NCI-H82 (cell line): Measurements from ENCODE around the gene CNKSR3.
A peak's percentile ranks its signal among the peaks of the same experiment; 100 is the strongest.

Experiments
- DNase-seq: peaks from one replicate; lab custom pipeline; 2025; lab: John Stamatoyannopoulos, UW

CNKSR3 gene

DNA sequence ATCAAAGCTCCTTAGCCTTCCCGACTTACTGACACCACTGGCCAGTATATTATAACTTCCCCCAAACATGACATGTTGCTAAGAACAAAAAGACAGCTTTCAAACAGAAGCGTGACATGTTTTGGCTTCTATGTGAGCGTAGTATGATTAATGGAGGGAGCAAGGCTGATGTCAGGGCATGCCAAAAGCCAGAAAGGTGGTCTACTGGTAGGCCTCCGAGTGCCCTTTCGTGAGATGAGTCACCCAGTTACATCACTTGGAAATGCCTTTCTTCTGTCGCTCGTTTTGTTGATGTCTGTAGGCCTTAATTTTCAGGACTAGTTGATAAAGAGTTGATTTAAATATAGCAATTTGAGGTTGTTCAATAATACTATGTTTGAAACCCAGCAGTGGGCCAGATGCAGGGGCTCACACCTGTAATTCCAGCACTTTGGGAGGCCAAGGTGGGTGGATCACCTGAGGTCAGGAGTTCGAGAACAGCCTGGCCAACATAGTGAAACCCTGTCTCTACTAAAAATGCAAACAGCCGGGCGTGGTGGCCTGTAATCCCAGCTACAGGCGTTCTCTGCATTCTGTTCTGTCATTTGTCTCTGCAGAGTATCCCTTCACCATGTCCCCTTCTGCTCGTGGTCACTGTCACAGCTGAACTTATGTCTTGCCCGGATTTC lies 53.3 kb downstream of the CNKSR3 start:
- no peak for DNase-seq

DNA sequence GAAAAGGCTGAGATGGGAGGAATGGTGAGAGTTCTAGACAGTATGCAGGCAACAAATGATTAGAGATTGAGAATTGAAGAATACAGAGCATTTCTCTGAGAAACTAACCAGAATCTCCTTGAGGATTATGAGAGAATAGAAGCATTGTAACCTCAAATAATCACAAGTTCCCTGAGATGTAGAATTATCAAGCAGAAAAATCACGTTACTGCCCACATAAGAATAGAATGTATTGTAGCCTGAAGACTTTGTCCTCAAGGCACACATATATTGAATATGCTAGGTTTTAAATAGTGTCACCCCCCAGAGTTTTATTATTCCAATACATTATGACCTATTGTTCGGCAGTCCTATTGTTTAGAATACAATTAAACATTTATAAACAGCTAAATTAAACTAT lies 57.2 kb downstream of the CNKSR3 start:
- no peak for DNase-seq

DNA sequence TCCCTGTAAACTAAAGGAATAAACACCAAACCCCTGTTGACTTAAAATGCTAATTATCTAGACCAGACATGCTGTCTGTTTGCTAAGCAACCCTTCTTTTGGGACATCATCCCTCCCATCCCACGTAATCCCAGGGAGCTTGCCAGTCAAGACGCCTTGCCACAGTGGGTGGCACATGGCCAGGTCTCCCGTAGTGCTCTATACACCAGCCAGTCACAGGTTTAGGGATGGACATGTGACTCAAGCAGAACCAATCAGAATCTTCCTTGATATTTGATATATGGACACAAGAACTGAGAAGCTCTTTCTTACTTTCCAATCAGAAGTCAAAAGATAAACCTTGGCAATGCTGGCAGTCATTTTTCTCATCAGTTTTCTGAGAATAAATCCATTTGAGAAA lies 60.0 kb downstream of the CNKSR3 start:
- DNase-seq, result no peak

DNA sequence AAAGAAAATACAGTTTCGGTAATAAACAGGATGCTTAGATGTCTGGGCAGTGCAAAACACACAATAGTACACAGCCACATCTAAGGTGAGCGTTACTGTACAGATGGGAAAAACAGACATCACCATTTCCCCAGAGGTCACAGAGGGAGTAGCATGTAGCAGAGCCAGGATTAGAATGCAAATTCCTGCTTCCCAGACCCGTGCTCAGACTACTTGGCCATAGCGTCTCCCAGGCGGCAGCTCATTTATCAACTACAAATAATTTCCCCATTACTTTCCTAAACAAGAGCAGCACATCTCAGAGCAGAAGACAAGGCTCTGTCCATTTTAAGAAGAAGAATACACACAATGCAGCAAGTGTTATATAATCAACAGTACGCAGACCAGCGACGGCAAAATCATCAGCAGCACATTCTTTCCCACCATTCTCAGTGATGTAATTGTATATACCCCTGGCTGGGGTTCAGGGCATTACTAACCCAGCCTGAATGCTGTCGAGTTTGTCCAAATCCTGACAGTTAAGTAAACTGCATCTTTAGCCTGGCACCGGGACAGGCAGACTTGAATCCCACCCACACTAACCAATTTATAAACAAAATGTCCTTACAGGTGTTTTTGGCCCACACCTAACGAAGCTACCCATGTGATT lies 61.9 kb downstream of the CNKSR3 start:
- peak; percentile 75 for DNase-seq

DNA sequence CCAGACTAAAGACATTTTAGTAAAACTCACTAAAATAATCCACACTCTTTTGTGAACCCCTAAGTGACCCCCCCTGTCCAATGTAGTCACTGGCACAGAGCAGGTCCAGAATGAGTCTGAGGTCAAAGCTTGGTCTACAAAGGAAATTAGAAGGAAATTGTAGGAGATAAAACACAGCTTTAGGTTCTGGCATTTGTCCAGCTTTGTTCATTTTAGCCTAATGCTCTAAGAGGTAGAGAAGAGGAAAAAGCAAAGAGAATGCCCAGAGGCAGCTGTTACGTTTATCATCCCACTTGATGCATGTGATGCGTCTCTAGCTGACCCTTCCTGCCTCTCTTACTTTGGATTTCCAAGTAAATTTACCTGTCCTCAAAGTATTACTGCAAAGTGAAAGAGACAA lies 62.5 kb downstream of the CNKSR3 start:
- peak; percentile 54 for DNase-seq

DNA sequence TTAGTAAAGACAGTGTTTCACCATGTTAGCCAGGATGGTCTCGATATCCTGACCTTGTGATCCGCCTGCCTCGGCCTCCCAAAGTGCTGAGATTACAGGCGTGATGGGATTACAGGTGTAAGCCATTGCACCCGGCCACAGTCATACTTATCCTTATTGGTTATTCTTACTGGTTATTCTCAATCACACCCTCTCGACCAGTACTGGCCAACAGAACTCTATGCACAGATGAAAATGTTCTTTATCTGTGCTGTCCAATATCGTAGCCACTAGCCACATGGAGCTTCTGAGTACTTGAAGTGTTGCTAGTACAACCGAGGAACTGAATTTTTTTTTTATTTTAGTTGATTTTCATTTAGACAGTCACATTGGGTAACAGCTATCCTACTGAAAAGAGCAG lies 63.5 kb downstream of the CNKSR3 start:
- DNase-seq, result no peak

DNA sequence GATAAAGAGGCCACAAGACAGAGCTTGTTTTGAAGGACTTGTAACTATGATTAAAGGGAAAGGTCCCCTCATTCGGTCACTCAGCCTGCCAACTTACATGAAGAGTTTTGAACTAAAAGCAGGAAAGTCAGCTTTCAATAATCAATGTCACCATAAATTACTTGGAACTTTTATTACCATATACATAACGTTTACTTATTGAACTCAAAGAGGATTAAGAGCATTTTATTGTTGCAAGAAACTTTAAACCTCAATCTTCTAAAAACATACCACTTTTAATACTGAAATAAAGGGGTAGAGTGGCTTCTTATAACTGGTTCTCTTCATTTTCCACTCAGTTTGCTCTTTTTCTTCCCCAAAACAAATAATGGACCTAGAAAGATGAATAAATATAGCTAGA lies 65.1 kb downstream of the CNKSR3 start:
- DNase-seq, result no peak

DNA sequence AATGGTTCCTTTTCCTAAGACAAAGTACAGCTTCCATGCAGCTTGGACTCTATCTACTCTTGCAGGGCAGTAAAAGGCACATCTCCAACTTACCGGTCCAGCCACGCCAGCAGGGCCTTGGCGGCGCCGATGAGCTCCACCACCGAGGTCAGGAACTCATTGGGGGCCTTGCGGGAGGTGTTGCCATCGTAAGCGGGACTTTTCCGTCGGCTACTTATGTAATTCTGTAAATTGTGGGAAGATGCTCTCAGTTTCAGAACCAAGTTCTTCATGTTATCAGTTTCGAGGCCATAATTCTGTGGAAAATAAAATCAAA lies 68.5 kb downstream of the CNKSR3 start:
- no peak for DNase-seq

DNA sequence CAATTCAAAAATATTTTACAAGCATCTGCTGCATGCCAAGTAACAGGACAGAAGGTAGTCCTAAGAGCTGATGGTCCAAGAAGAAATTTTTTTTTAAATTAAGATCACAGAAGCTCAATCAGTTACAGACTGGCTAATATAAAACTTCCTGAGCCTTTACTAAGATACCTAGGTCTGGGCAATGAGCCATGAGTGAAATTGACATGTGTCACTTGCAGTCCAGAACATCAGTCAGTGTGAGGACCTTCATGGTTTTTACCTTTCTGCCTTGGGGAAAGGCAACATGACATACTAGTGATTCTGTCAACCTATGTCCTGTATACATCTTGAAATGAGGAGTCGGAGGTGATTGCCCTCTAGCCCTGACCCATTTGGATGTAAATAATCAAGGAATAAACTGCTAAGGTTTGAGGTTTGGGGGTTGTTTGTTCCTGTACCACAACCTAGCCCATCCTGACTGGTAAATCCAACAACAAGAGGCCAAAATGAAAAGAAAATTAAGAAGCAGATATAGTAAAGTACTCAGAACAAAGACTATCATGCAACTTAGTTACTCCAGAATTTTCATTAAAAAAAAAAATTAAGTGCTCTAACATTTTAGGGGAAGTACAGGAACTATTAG lies 70.0 kb downstream of the CNKSR3 start:
- no peak for DNase-seq

DNA sequence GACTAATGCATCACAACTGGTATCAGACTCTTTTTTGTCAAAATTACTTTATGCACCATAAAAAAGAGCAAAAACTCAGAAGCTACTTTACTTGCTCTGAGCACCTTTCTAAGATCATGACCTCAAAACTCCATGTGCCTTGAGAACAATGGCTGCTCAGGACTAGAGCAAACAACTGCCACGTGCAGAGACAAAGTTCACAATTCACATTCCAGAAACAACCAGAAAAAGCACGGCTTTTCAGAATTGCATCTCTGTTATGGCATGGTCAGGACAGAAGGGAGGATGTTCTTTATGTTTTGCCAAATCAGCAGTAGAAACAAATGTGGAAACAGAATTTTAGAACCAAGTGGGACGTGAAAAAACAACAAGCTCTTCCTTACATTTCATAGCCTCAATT lies 70.5 kb downstream of the CNKSR3 start:
- no peak for DNase-seq

DNA sequence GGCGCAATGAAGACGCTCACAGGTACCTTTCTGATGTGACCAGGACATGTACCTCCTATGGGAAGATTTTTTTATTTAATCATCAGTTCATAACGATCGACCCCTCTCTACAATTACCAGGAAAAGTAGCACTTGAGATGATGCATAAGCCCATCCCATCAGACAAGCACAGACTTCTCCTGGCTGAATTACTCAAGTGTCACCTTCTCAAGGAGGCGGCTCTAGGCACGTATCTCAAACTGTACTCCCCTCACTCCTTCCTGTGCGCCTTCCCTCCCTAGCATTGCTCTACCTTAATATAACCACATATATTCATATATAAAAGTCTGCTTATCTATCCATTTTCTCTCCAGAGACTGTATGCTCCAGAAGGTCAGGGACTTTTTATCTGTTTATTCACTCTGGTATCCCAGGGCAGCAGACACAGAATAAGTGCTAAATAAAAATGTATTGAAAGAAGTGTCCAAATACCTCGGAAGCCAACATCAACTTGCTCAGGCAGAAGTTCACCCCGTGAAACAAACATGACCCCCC lies 71.5 kb downstream of the CNKSR3 start:
- no peak for DNase-seq

DNA sequence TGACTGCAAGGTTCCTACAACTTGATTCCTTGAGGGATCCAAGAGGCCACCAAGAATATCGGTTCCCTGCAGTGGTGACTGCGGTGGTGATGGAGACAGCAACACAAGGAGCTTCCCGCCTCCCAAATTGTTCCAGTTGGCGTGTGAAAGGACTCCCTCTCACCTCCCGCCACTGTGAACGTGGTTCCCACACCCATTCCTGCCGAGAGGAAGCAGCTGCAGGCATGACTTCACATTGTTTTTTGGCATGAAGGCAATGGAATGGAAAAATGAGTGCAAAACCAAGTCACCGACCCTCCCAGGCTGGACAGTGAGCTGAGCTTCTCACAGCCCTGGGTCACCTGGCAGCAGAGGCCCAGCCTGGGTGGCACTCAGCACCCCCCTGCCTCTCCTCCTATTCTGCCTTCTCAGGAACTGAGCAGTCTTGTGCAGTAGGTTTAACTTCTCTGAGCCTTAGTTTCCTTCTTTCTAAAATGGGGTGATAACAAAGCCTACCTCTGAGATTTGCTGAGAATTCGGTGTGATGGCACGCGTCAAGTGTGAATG lies 75.0 kb downstream of the CNKSR3 start:
- no peak for DNase-seq

DNA sequence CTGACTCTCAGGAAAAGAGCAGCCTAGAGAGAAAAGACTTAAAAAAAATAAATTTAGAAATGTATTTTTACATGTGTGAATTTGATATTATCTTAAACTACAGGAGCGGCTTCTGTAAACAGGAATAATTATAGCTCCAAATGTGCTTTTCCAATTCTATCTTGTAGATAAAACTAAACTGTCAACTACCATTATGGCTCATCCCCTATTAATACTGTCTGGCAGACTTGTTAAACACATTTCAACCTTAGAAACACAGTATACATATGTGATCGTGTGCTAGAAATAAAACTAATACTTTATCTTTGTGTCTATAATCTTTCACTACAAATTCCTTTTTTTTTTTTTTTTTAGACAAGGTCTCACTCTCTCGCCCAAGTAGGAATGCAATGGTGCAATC lies 75.8 kb downstream of the CNKSR3 start:
- DNase-seq, result no peak

DNA sequence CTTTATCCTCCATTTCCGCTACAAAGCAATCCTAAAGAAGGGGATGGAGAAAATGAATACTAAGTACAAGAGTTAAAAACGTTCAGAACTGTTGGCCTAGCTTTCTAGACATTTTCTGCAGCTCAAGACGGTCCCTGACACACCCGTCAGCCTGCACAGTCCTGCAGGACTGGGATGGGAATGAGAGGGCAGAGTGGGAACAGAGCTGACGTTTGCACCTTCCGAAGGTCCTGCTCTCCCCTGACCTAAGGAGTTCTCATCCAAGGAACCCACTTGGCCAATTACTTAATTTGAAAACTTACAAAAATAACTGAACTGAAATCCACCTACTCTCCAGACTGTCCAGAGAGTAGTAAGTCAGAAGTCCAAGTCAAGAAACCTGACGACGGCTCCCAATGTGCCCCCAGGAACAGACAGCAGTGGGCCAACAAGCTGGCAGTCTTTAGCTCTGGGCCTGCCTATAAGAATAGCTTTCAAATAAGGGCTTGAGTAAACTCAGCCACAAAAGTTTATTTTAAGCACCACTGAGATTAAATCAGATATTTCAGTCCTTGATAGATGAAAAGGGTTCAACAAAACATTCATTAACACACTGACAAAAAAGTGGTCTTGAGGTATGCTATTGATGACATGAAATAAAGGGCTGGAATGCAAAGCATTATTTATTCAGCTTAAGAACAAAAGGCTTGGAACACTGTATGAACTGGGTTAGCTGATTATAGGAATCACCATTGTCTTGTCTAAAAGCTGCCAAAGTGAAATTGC lies 76.8 kb downstream of the CNKSR3 start:
- no peak for DNase-seq

DNA sequence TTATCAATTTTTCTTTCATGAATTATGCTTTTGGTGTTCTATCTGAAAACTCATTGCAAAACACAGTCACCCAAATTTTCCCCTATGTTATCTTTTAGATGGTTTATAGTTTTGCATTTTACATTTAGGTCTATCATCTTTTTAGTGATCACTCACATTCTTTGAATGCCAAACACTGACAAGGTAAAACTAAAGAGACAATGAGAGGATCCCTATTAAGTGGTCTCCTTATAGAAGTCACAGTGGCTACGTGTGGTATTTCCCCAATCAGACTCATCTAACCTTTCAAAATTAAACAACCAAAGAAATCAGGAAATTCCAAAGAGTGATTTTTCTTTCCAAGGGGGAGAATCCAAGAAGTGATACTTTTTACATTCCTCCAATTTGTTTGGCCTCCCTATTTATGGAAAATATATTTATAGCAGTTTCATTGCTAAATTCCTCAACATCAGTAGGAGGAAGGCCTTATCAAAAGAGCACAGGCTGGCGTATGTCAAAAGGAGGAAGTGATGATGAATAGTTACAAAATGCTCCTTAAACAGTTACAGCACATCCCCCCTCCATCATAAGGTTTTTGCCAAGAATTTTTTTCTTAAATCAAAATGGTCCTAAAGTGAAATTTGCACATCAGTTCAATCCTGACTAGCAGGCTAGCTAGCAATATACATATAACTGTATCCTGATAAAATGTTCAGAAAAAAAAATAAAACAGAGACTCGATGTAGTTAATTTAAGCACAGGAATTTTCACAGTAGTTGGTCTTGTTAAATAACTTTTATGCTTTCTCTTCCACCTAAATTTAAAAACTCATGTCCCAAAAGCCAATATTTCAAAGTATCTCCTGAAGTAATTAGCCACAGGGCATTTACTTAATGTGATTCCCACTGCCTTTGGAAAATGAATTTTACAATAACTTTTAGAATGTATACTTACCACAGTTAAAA lies 77.7 kb downstream of the CNKSR3 start:
- DNase-seq, result no peak

DNA sequence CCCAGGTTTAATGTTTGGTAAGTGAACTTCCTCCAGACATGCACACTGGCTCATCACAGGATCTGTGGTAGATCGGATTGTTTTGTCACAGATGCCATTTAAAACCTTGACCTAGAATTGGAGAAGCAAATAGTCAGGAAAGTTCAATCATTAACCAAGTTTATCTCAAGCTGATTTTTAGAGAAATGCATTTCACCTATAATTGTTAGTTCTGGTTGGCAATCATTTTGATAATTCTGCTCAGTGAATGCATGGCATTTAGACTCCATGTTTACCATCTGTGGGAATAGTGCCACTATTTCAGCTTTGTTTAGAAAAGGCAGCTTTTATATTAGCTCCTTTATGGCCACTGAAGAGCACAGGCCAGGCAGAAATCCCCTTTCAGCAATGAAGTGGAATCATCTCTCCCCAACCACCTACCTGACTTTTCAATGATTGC lies 80.0 kb downstream of the CNKSR3 start:
- DNase-seq, result peak; percentile 49

DNA sequence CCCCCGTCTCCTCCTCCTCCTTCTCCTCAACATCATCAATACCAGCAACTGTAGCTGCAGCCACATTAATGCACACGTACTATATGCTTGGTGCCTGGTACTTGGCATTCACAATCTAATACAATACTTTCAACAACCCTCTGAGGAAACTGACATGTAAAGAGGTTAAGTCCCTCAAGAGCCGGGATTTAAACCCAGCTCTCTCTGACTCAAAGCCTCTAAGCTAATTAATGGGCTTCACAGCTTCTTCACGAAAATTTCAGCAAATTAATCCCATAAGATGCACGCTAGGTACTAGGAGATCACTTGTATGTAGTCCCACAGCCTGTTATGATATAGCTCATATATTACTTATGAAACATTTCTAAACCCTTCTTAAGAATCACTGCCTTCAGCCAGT lies 80.8 kb downstream of the CNKSR3 start:
- DNase-seq, result peak; percentile 97

DNA sequence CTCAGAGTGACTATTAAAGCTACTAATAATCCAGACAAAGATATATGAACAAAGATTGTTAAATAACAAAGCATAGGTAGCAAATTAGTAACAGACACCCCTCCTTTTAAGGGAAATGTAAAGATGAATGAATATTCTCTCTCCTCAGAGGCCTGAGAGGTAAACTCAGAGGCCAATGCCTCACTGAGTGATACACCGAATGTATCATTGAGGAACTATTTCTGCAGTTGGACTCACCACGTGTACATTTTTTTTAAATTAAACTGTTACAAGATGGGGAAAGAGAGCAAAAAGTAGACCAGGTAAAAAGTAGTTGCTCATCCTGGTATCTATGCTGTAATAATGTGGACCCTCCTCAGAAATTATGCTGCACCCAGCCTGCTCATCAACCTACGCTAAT lies 81.6 kb downstream of the CNKSR3 start:
- DNase-seq, result no peak

DNA sequence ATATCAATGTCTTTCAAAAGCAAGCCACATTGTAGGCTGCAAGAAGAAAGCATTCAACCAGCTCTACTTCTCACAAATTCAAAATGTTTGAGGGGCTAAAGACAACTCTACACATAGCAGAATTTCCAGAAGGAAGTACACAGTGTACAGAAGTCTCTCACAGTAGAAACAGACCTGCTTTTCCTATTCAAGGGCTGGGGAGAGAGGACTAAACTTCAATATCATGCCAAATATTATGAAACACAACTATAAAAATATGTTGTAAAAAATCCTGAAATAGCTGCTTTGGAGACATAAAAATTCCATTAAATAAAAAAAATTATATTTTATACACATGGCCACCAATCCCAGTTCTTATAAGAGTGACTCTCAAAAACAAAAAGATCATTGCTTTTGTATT lies 83.0 kb downstream of the CNKSR3 start:
- no peak for DNase-seq

DNA sequence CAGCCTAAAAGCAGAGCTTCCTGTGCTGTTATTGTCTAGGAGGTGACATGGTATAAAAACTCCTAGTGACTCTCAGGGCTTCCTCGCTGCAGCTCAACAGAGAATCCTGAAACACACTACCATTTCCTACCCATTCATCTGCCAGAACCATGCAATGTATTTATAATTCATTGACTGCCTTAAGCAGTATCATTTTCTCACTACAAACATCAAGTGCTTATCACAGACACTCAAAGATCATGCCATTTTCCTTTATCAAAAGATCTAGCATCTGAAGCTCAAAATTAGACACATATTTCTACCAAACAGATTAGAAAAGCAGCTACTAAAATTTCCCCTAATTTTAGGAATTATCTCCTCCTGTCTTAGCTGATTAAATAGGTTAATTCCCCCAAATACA lies 83.5 kb downstream of the CNKSR3 start:
- DNase-seq, result no peak

DNA sequence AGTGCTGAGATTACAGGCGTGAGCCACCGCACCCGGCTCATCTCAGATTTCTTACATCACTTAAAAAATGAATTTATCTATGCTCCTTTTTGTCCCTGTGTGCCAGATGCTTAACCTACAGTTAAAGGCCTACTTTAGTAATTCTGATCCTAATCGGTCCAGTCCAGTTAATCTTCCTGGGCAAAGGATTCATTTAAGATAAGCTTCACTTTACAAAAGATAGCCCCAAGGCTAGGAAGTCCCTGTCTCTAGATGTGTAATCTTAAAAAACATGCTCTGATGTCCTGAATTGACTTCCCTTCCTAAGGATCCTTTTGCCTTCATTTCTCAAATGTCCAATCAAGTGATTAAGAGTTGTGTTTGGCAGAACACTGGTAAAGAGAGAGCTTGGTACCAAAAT lies 85.5 kb downstream of the CNKSR3 start:
- peak; percentile 75 for DNase-seq
